OCI-LY1 (cell line): ENCODE results near the gene CPSF4.
A peak's percentile ranks its signal among the peaks of the same experiment; 100 is the strongest.

Experiments used
- H2AFZ ChIP-seq: fragments of 200-600 bp; sonication (generic), shearing (Covaris generic); 2 replicates; pipeline ENCODE4 v1.6.0; 2014; ENCODE audit warnings: antibody characterized with exemption, mild to moderate bottlenecking, low read length
- H3F3A ChIP-seq: fragments of 200-600 bp; sonication (generic), shearing (Covaris generic); 2 replicates; pipeline ENCODE4 v1.6.0; 2014; ENCODE audit warnings: mild to moderate bottlenecking, antibody characterized with exemption, low read length, moderate library complexity; ENCODE audit not compliant: insufficient read depth
- H3K27ac ChIP-seq: fragments of 200-600 bp; sonication (generic); 2 replicates; pipeline ENCODE4 v1.5.1; 2014; ENCODE audit warnings: low read length, mixed run types, mild to moderate bottlenecking, low read depth; ENCODE audit not compliant: poor library complexity, severe bottlenecking
- H3K27me3 ChIP-seq: fragments of 200-600 bp; sonication (generic); 2 replicates; pipeline ENCODE4 v1.6.0; 2014; ENCODE audit warnings: antibody characterized with exemption, mild to moderate bottlenecking, low read length, moderate library complexity; ENCODE audit not compliant: insufficient read depth
- H3K36me3 ChIP-seq: fragments of 200-600 bp; sonication (generic); 2 replicates; pipeline ENCODE4 v1.6.1; 2014; ENCODE audit warnings: mild to moderate bottlenecking, antibody characterized with exemption, low read length, moderate library complexity, mixed read lengths; ENCODE audit not compliant: insufficient read depth
- H3K4me1 ChIP-seq: fragments of 200-600 bp; sonication (generic); 2 replicates; pipeline ENCODE4 v1.5.1; 2014; ENCODE audit warnings: mild to moderate bottlenecking, low read length, moderate library complexity; ENCODE audit not compliant: insufficient read depth, severe bottlenecking
- H3K4me2 ChIP-seq: fragments of 200-600 bp; sonication (generic), shearing (Covaris generic); 2 replicates; pipeline ENCODE4 v1.6.1; 2014; ENCODE audit warnings: low read length
- H3K4me3 ChIP-seq: fragments of 200-600 bp; sonication (generic); 2 replicates; pipeline ENCODE4 v1.5.1; 2014; ENCODE audit warnings: low read length, low read depth, mild to moderate bottlenecking, mixed read lengths; ENCODE audit not compliant: poor library complexity, severe bottlenecking
- H3K79me2 ChIP-seq: fragments of 200-600 bp; shearing (Covaris generic); 2 replicates; pipeline ENCODE4 v1.6.1; 2016; ENCODE audit warnings: mixed run types, low read length, mixed read lengths; ENCODE audit not compliant: insufficient read depth
- H3K9ac ChIP-seq: fragments of 200-600 bp; sonication (generic), shearing (Covaris generic); 2 replicates; pipeline ENCODE4 v1.6.1; 2014; ENCODE audit warnings: mild to moderate bottlenecking, low read length, mixed read lengths
- H3K9me2 ChIP-seq: fragments of 200-600 bp; sonication (generic), shearing (Covaris generic); 2 replicates; pipeline ENCODE4 v1.6.1; 2014; ENCODE audit warnings: low read depth, mild to moderate bottlenecking, low read length, mixed read lengths
- H3K9me3 ChIP-seq: fragments of 200-600 bp; shearing (Covaris generic); 2 replicates; pipeline ENCODE4 v1.6.1; 2014; ENCODE audit warnings: low read length, mixed read lengths
- H4K20me1 ChIP-seq: fragments of 200-600 bp; sonication (generic), shearing (Covaris generic); 2 replicates; pipeline ENCODE4 v1.6.0; 2016; ENCODE audit warnings: mild to moderate bottlenecking, low read length; ENCODE audit not compliant: insufficient read depth
- EZH2 ChIP-seq: fragments of 200-600 bp; sonication (generic), shearing (Covaris generic); IDR thresholded peaks from 2 replicates; pipeline ENCODE4 v1.8.0; 2017; ENCODE audit warnings: borderline replicate concordance, mixed run types, mild to moderate bottlenecking, antibody characterized with exemption, low read length, moderate library complexity, mixed read lengths
- TF ChIP-seq, protein P1 (sequence below): fragments of 200-600 bp; sonication (generic), shearing (Covaris generic); IDR thresholded peaks from 2 replicates; pipeline ENCODE4 v1.5.1; 2017; ENCODE audit warnings: mild to moderate bottlenecking, antibody characterized with exemption, low read length, moderate library complexity, mixed read lengths

The CPSF4 gene

GRCh38 chr7:99461221-99461620, 22.5 kb downstream of the CPSF4 start:
- no peak overlapping the region; the same call in 1 of the 2 replicates for H3K4me2 ChIP-seq
- H3K4me1 ChIP-seq, result peaks cover 19% of the 10 kb centered on the region
- no peaks in the 10 kb centered on the region for H4K20me1 ChIP-seq
- no peak overlapping the region for H3K4me3 ChIP-seq
- TF ChIP-seq, protein P1, sequence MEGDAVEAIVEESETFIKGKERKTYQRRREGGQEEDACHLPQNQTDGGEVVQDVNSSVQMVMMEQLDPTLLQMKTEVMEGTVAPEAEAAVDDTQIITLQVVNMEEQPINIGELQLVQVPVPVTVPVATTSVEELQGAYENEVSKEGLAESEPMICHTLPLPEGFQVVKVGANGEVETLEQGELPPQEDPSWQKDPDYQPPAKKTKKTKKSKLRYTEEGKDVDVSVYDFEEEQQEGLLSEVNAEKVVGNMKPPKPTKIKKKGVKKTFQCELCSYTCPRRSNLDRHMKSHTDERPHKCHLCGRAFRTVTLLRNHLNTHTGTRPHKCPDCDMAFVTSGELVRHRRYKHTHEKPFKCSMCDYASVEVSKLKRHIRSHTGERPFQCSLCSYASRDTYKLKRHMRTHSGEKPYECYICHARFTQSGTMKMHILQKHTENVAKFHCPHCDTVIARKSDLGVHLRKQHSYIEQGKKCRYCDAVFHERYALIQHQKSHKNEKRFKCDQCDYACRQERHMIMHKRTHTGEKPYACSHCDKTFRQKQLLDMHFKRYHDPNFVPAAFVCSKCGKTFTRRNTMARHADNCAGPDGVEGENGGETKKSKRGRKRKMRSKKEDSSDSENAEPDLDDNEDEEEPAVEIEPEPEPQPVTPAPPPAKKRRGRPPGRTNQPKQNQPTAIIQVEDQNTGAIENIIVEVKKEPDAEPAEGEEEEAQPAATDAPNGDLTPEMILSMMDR, result peak; percentile 16; the same call in 1 of the 2 replicates
- TF ChIP-seq EZH2, result no peak
- no peaks in the 10 kb centered on the region for H3K9me2 ChIP-seq
- no peaks in the 10 kb centered on the region; the same call in 1 of the 2 replicates for H3F3A ChIP-seq
- H2AFZ ChIP-seq, result no peak overlapping the region
- H3K27ac ChIP-seq, result peak overlapping the region; percentile 50
- peaks cover 61% of the 10 kb centered on the region for H3K79me2 ChIP-seq
- no peaks in the 10 kb centered on the region for H3K27me3 ChIP-seq
- H3K36me3 ChIP-seq, result peaks cover 86% of the 10 kb centered on the region
- H3K9ac ChIP-seq, result no peak overlapping the region
- H3K9me3 ChIP-seq, result no peaks in the 10 kb centered on the region

GRCh38 chr7:99465421-99465768, 26.7 kb downstream of the CPSF4 start:
- H3K9me3 ChIP-seq, result no peaks in the 10 kb centered on the region
- H3K4me3 ChIP-seq, result peak overlapping the region; percentile 87
- H3K4me1 ChIP-seq, result peaks cover 26% of the 10 kb centered on the region
- no peak for TF ChIP-seq EZH2
- TF ChIP-seq, protein P1, result no peak
- no peak overlapping the region for H2AFZ ChIP-seq
- H4K20me1 ChIP-seq, result no peaks in the 10 kb centered on the region
- peaks cover 50% of the 10 kb centered on the region for H3K79me2 ChIP-seq
- no peaks in the 10 kb centered on the region for H3K9me2 ChIP-seq
- H3K4me2 ChIP-seq, result peak overlapping the region; percentile 97
- peak overlapping the region; percentile 94 for H3K9ac ChIP-seq
- no peaks in the 10 kb centered on the region for H3K27me3 ChIP-seq
- H3F3A ChIP-seq, result no peaks in the 10 kb centered on the region
- H3K36me3 ChIP-seq, result peaks cover 44% of the 10 kb centered on the region
- peak overlapping the region; percentile 40 for H3K27ac ChIP-seq

- Histone ChIP-seq H2AFZ (no peak overlapping the region), H3F3A (no peaks in the 10 kb centered on the region), H3K36me3 (peaks cover 16% of the 10 kb centered on the region), H3K4me2 (no peak overlapping the region), H4K20me1 (no peaks in the 10 kb centered on the region), H3K4me1 (peaks cover 33% of the 10 kb centered on the region), H3K4me3 (no peak overlapping the region), H3K27ac (no peak overlapping the region), H3K27me3 (no peaks in the 10 kb centered on the region), H3K9ac (no peak overlapping the region), H3K9me2 (no peaks in the 10 kb centered on the region), H3K79me2 (peaks cover 29% of the 10 kb centered on the region), H3K9me3 (no peaks in the 10 kb centered on the region)
- no peak for TF ChIP-seq EZH2
- TF ChIP-seq, protein P1, result no peak
These were observed 29.7 kb downstream of the CPSF4 start for GRCh38 chr7:99468336-99468918.
